GM21515 (cell line): ENCODE data around the gene EPHB4.
"Not testable (repeated sequence)": the region's sequence is repeated elsewhere in the genome, so short reads cannot be mapped to it uniquely, and the experiment has no call there.

Experiments used
- ATAC-seq: cut with Tn5 transposase; IDR thresholded peaks from one replicate; pipeline ENCODE4 v1.9.1; 2021; ENCODE audit not compliant: unreplicated experiment

Gene EPHB4

GRCh38 chr7:100791881-100792666 lies 35.2 kb downstream of the EPHB4 start:
- ATAC-seq: no peak

- ATAC-seq: no peak
These were observed 38.3 kb downstream of the EPHB4 start for GRCh38 chr7:100789055-100789454.

- no peak for ATAC-seq
These were observed 41.0 kb downstream of the EPHB4 start for GRCh38 chr7:100786323-100786722.

- ATAC-seq: no peak
These were observed 41.4 kb downstream of the EPHB4 start for GRCh38 chr7:100785878-100786277.

- ATAC-seq: no peak
These were observed 43.5 kb downstream of the EPHB4 start for GRCh38 chr7:100783804-100784203.

- no peak for ATAC-seq
These were observed 46.1 kb downstream of the EPHB4 start for GRCh38 chr7:100781255-100781654.

GRCh38 chr7:100779359-100779758 lies 48.0 kb downstream of the EPHB4 start:
- no peak for ATAC-seq

- ATAC-seq: no peak
These were observed 49.2 kb downstream of the EPHB4 start for GRCh38 chr7:100778061-100778621.

- ATAC-seq: no peak
These were observed 53.8 kb downstream of the EPHB4 start for GRCh38 chr7:100773491-100773890.

GRCh38 chr7:100768784-100769183 lies 58.5 kb downstream of the EPHB4 start:
- no peak for ATAC-seq

- ATAC-seq: no peak
These were observed 62.1 kb downstream of the EPHB4 start for GRCh38 chr7:100765250-100765649.

GRCh38 chr7:100764841-100765240 lies 62.5 kb downstream of the EPHB4 start:
- ATAC-seq: no peak

GRCh38 chr7:100763556-100764140 lies 63.7 kb downstream of the EPHB4 start:
- ATAC-seq: no peak

GRCh38 chr7:100762841-100763240 lies 64.5 kb downstream of the EPHB4 start:
- not testable (repeated sequence) for ATAC-seq

GRCh38 chr7:100759357-100760171 lies 67.8 kb downstream of the EPHB4 start:
- ATAC-seq: no peak

- ATAC-seq: no peak
These were observed 73.6 kb downstream of the EPHB4 start for GRCh38 chr7:100753750-100754149.

GRCh38 chr7:100752994-100753393 lies 74.3 kb downstream of the EPHB4 start:
- ATAC-seq: no peak
